Heart left ventricle (tissue), 13 donors: ENCODE results near the gene LINC01488.

Experiments used
- POLR2A ChIP-seq, 2 donors: fragments of 450-650 bp; IDR thresholded peaks; one replicate each; pipeline ENCODE4 v1.6.1; 2017; ENCODE audit warnings: antibody characterized with exemption in 2 of 2, mild to moderate bottlenecking in 2 of 2, moderate library complexity in 2 of 2
- TF ChIP-seq, protein P1 (sequence below), 12 donors: fragments of 200-600 bp; sonication (generic) in 4 of 12; IDR thresholded peaks; one replicate each; pipeline versions ENCODE4 v1.5.0 to v1.8.0; 2018 to 2022; ENCODE audit warnings: antibody characterized with exemption in 12 of 12, mild to moderate bottlenecking in 5 of 12
- donor health status: ischemic (EF 13 %, LVEDD 7.1; RV severe dilation, severe dysfunction).
- donor health status: DM: no; HTN: yes; CAD: no.
- donor health status: DM: no; HTN: no; CAD: no.
- donor health status: ischemic (EF 25% LVEDD 6.9; RV normal size, moderate dysfunction).
- donor health status: ischemic (EF 25% LVEDD 5.7; RV mildly dilated, moderate dysfunction).
- donor health status: ischemic (EF 35%, LVEDD 5.7; RV mildly dilated, moderate dysfunction).
- donor health status: nonischemic (EF 11% LVEDD 7.7; RV severe dilation, severe dysfunction).
- donor health status: DM: yes; HTN: yes; CAD: no.
- donor health status: PGD.
- donor health status: ischemic (EF 29% LVEDD 5.4; RV normal size, mild dysfunction).
- donor health status: nonischemic (EF 23%, LVEDD 6.1; RV moderate dilation, normal function).

DNA sequence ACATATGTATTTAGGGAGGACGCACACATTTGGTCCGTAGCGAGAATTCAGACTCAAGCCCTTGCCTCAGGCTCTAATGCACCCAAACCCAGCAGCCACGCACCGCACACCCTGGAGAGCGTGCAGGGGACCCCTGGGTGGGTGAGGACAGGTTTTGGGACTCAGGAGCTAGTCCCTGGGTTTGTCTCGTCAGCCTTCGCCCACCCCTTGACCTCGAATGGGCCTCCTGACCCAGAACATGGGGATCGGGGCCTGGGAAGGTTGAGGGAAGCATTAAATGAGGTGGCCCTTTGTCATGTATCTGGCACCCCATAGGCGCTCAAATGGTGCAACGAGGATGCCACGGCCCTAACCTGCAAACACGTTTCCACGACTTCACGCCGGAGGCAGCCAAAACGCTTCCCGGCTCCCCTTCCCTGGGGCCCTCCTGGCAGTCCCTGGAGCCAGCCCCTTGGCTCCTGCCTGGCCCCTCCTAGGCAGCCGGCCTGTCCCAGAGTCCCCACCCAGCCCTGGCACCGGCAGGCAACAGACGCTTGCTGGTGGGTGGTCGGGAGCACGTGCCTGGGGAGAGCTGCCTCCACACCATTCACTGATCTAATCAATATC lies 5.5 kb upstream of the LINC01488 start:
- TF ChIP-seq, protein P1, sequence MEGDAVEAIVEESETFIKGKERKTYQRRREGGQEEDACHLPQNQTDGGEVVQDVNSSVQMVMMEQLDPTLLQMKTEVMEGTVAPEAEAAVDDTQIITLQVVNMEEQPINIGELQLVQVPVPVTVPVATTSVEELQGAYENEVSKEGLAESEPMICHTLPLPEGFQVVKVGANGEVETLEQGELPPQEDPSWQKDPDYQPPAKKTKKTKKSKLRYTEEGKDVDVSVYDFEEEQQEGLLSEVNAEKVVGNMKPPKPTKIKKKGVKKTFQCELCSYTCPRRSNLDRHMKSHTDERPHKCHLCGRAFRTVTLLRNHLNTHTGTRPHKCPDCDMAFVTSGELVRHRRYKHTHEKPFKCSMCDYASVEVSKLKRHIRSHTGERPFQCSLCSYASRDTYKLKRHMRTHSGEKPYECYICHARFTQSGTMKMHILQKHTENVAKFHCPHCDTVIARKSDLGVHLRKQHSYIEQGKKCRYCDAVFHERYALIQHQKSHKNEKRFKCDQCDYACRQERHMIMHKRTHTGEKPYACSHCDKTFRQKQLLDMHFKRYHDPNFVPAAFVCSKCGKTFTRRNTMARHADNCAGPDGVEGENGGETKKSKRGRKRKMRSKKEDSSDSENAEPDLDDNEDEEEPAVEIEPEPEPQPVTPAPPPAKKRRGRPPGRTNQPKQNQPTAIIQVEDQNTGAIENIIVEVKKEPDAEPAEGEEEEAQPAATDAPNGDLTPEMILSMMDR (IDR thresholded peaks at IDR 0.05), result no peak
- no peak for TF ChIP-seq POLR2A (IDR thresholded peaks at IDR 0.05)
